ENCODE results near the gene IL21R.
"Not testable (repeated sequence)": the region's sequence is repeated elsewhere in the genome, so short reads cannot be mapped to it uniquely, and the experiment has no call there.

IL21R gene

GRCh38 chr16:27429981-27430441 is 28.0 kb downstream of the IL21R start:
- DNase-seq, result no peak

- DNase-seq, result no peak
Measured at GRCh38 chr16:27430512-27430911, 28.5 kb downstream of the IL21R start.

GRCh38 chr16:27430923-27431484 is 29.0 kb downstream of the IL21R start:
- DNase-seq, result no peak

GRCh38 chr16:27431773-27432532 is 30.0 kb downstream of the IL21R start:
- no peak for DNase-seq

GRCh38 chr16:27432558-27432957 is 30.6 kb downstream of the IL21R start:
- DNase-seq, result no peak

GRCh38 chr16:27433191-27433590 is 31.2 kb downstream of the IL21R start:
- not testable (repeated sequence) for DNase-seq

GRCh38 chr16:27433636-27434035 is 31.7 kb downstream of the IL21R start:
- DNase-seq, result no peak

GRCh38 chr16:27434141-27435051 is 32.4 kb downstream of the IL21R start:
- DNase-seq, result no peak

GRCh38 chr16:27435146-27435545 is 33.2 kb downstream of the IL21R start:
- DNase-seq, result not testable (repeated sequence)

- DNase-seq, result no peak
Measured at GRCh38 chr16:27436065-27436464, 34.1 kb downstream of the IL21R start.

GRCh38 chr16:27436921-27437650 is 35.1 kb downstream of the IL21R start:
- no peak for DNase-seq

- DNase-seq, result no peak
Measured at GRCh38 chr16:27437946-27438345, 36.0 kb downstream of the IL21R start.

- DNase-seq, result no peak
Measured at GRCh38 chr16:27439271-27440018, 37.5 kb downstream of the IL21R start.

GRCh38 chr16:27441276-27441675 is 39.3 kb downstream of the IL21R start:
- no peak for DNase-seq

- DNase-seq, result no peak
Measured at GRCh38 chr16:27441998-27442397, 40.0 kb downstream of the IL21R start.

GRCh38 chr16:27444015-27444414 is 42.0 kb downstream of the IL21R start:
- DNase-seq, result no peak

- no peak for DNase-seq
Measured at GRCh38 chr16:27444470-27444869, 42.5 kb downstream of the IL21R start.

GRCh38 chr16:27445502-27446175 is 43.7 kb downstream of the IL21R start:
- DNase-seq, result no peak

GRCh38 chr16:27446721-27447120 is 44.7 kb downstream of the IL21R start:
- no peak for DNase-seq

- DNase-seq, result no peak
Measured at GRCh38 chr16:27447301-27447700, 45.3 kb downstream of the IL21R start.
